WTC11 (cell line): ENCODE data around the gene ING5. TPM values are rescaled to one million over a fixed set of nuclear protein-coding genes. Genes with fewer than 3 reads are reported as not detected.

ENCODE experiments used
- ESRRA ChIP-seq: sonication (generic); formaldehyde crosslinking; IDR thresholded peaks from 2 replicates; pipeline ENCODE4 v1.8.1; 2022; ENCODE audit warnings: mild to moderate bottlenecking, missing genetic modification reagents, borderline replicate concordance
- JAZF1 ChIP-seq: fragments of 250-450 bp; sonication (Bioruptor Pico); IDR thresholded peaks from 2 replicates; pipeline ENCODE4 v1.9.0; 2021; ENCODE audit warnings: moderate library complexity, mild to moderate bottlenecking, inconsistent platforms
- KAT7 ChIP-seq: sonication (generic); formaldehyde crosslinking; IDR thresholded peaks from 2 replicates; pipeline ENCODE4 v1.8.1; 2023; ENCODE audit warnings: missing genetic modification reagents, mild to moderate bottlenecking, borderline replicate concordance
- PRDM15 ChIP-seq: sonication (generic); formaldehyde crosslinking; IDR thresholded peaks from 2 replicates; pipeline ENCODE4 v1.8.0; 2022; ENCODE audit warnings: missing genetic modification reagents
- PREB ChIP-seq: sonication (generic); formaldehyde crosslinking; IDR thresholded peaks from 2 replicates; pipeline ENCODE4 v1.8.1; 2022; ENCODE audit warnings: mild to moderate bottlenecking, missing genetic modification reagents, moderate library complexity, borderline replicate concordance
- PRRX2 ChIP-seq: fragments of 250-450 bp; sonication (Bioruptor Pico); IDR thresholded peaks from 2 replicates; pipeline ENCODE4 v1.8.0; 2021; ENCODE audit warnings: mild to moderate bottlenecking
- SMAD3 ChIP-seq: sonication (generic); formaldehyde crosslinking; IDR thresholded peaks from 2 replicates; pipeline ENCODE4 v1.8.0; 2022; ENCODE audit warnings: missing genetic modification reagents, mild to moderate bottlenecking, borderline replicate concordance
- SMAD4 ChIP-seq: sonication (generic); formaldehyde crosslinking; IDR thresholded peaks from 2 replicates; pipeline ENCODE4 v1.8.0; 2022; ENCODE audit warnings: mild to moderate bottlenecking, missing genetic modification reagents
- STAT6 ChIP-seq: sonication (generic); formaldehyde crosslinking; conservative IDR thresholded peaks from 2 replicates; pipeline ENCODE4 v1.8.1; 2023; ENCODE audit warnings: mild to moderate bottlenecking, low read depth, missing genetic modification reagents, moderate library complexity
- USF2 ChIP-seq: sonication (generic); formaldehyde crosslinking; IDR thresholded peaks from 2 replicates; pipeline ENCODE4 v1.8.1; 2023; ENCODE audit warnings: mild to moderate bottlenecking, missing genetic modification reagents, moderate library complexity
- ZNF121 ChIP-seq: sonication (generic); formaldehyde crosslinking; IDR thresholded peaks from 2 replicates; pipeline ENCODE4 v1.8.0; 2023; ENCODE audit warnings: missing genetic modification reagents
- ZNF281 ChIP-seq: sonication (generic); formaldehyde crosslinking; IDR thresholded peaks from 2 replicates; pipeline ENCODE4 v1.8.0; 2023; ENCODE audit warnings: mild to moderate bottlenecking, missing genetic modification reagents
- ZNF317 ChIP-seq: sonication (generic); formaldehyde crosslinking; IDR thresholded peaks from 2 replicates; pipeline ENCODE4 v1.8.1; 2023; ENCODE audit warnings: low read depth, mild to moderate bottlenecking, moderate library complexity, missing genetic modification reagents, borderline replicate concordance
- ZNF396 ChIP-seq: fragments of 250-450 bp; sonication (Bioruptor Pico); IDR thresholded peaks from 2 replicates; pipeline ENCODE4 v1.8.0; 2021; ENCODE audit warnings: mild to moderate bottlenecking, moderate library complexity, borderline replicate concordance
- ZNF416 ChIP-seq: fragments of 250-450 bp; sonication (Bioruptor Pico); IDR thresholded peaks from 2 replicates; pipeline ENCODE4 v1.9.0; 2021; ENCODE audit warnings: mild to moderate bottlenecking, inconsistent platforms
- ZNF512 ChIP-seq: sonication (generic); formaldehyde crosslinking; IDR thresholded peaks from 2 replicates; pipeline ENCODE4 v1.8.1; 2022; ENCODE audit warnings: missing genetic modification reagents, borderline replicate concordance
- total RNA-seq: library from RNA; stranded (reverse); gene quantifications from 3 replicates; pipeline ENCODE4 v1.2.3, GENCODE V29; 2021

The ING5 gene
- total RNA-seq, 1 experiment from 2014 or later: 43.1 TPM

GRCh38 chr2:241775223-241776177 is 73.7 kb downstream of the ING5 start (continued):
- TF ChIP-seq PRDM15 (no peak), PREB (no peak), KAT7 (CRISPR knock-in tag) (no peak), ZNF416 (no peak), JAZF1 (CRISPR knock-in tag) (no peak), SMAD3 (CRISPR knock-in tag) (no peak), ZNF396 (CRISPR knock-in tag) (no peak), STAT6 (CRISPR knock-in tag) (no peak), PRRX2 (no peak), ZNF121 (no peak), ZNF317 (CRISPR knock-in tag) (no peak), ZNF512 (CRISPR knock-in tag) (no peak), USF2 (no peak), ZNF281 (CRISPR knock-in tag) (no peak), ESRRA (no peak), SMAD4 (no peak)
